GM12891 (cell line): Measurements from ENCODE around the gene PROSER2.

Source experiments
- POLR2A ChIP-seq: IDR thresholded peaks from 2 replicates; pipeline ENCODE4 v1.6.1; 2011; ENCODE audit warnings: low read depth, low read length, control low read depth
- SPI1 ChIP-seq: IDR thresholded peaks from 2 replicates; pipeline ENCODE4 v1.6.1; 2011; ENCODE audit warnings: low read depth, low read length, control low read depth

- TF ChIP-seq SPI1 (no peak), POLR2A (no peak)
These were observed 32.9 kb downstream of the PROSER2 start for GRCh38 chr10:11856089-11856488.
